ENCODE results near the gene DSCAM. TPM values are rescaled to one million over a fixed set of nuclear protein-coding genes. Genes with fewer than 3 reads are reported as not detected.

DSCAM gene
- total and polyA plus RNA-seq, 4 donors: 0.02 to 0.25 (median 0.09) TPM

DNA sequence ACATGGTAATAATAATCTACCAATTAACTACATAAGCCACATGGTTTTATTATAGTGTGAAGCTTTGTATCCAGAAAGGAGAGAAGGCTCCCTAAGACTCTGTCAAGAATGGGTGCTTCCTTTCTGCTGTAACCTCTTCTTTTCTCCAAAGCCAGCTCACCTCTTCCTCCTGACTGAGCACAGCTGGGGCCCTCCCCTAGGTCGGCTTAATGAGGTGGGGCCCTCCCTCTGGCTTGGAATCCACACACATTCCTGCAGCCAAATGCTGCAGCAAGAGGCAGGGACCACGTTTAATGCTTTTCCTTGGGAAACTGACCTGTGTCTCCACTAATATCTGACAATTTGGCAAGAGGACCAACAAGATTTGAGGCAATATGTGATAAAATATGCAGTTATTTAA is 94.8 kb downstream of the DSCAM start:
- 27 to 57% methylated on average over 2 of the region's 2 CpGs for WGBS, 2 donors
- ATAC-seq (ENCODE audit: insufficient read depth, low FRiP score): no peak
- TF ChIP-seq, protein P1, sequence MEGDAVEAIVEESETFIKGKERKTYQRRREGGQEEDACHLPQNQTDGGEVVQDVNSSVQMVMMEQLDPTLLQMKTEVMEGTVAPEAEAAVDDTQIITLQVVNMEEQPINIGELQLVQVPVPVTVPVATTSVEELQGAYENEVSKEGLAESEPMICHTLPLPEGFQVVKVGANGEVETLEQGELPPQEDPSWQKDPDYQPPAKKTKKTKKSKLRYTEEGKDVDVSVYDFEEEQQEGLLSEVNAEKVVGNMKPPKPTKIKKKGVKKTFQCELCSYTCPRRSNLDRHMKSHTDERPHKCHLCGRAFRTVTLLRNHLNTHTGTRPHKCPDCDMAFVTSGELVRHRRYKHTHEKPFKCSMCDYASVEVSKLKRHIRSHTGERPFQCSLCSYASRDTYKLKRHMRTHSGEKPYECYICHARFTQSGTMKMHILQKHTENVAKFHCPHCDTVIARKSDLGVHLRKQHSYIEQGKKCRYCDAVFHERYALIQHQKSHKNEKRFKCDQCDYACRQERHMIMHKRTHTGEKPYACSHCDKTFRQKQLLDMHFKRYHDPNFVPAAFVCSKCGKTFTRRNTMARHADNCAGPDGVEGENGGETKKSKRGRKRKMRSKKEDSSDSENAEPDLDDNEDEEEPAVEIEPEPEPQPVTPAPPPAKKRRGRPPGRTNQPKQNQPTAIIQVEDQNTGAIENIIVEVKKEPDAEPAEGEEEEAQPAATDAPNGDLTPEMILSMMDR (IDR thresholded peaks at IDR 0.05; ENCODE audit: control extremely low read depth, extremely low read depth): no peak

DNA sequence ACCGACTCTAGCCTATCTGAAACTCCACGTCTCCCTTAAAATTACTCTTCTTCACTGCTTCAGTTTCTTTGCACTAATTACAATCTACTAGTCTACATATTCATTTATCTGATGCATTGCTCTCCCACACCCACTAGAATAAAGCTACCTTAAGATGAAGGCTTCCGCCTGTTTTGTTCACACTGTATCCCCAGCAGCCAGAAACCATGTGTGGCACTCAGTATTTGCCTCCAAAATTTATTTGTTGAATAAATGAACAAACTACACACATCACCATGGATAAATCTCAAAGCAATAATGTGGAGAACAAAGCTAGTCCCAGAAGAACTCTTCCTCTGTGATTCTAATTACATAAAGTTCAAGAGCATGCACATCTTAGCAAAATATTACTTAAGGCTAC is 95.7 kb downstream of the DSCAM start:
- Histone ChIP-seq H3K4me1 (ENCODE audit: control insufficient read depth in 5 of 5, insufficient read depth in 5 of 5, low read length in 5 of 5) (no peaks in the 10 kb centered on the region), H3K27ac (ENCODE audit: low read depth in 1 of 2, low read length in 1 of 2) (no peak overlapping the region), H3K9me3 (ENCODE audit: control insufficient read depth in 4 of 4, insufficient read depth in 3 of 4, low read length in 3 of 4) (no peaks in the 10 kb centered on the region), H3K36me3 (ENCODE audit: control insufficient read depth in 4 of 4, insufficient read depth in 4 of 4, low read length in 4 of 4) (no peaks in the 10 kb centered on the region), H3K4me3 (no peak overlapping the region), H3K27me3 (ENCODE audit: control insufficient read depth in 3 of 3, insufficient read depth in 3 of 3, low read length in 2 of 3) (no peaks in the 10 kb centered on the region), H3K9ac (ENCODE audit: insufficient read depth in 1 of 2, low read length in 2 of 2) (no peak overlapping the region)
- DNase-seq (no peak), ATAC-seq (ENCODE audit: insufficient read depth, low FRiP score) (no peak)
- TF ChIP-seq, protein P1 (IDR thresholded peaks at IDR 0.05; ENCODE audit: control extremely low read depth, extremely low read depth): no peak
- WGBS, 2 donors: 88 to 92% methylated on average over 3 of the region's 3 CpGs

More for the DNA sequence above, 94.8 kb downstream of the DSCAM start:
- H3K9me3 ChIP-seq (ENCODE audit: control insufficient read depth in 4 of 4, insufficient read depth in 3 of 4, low read length in 3 of 4): no peaks in the 10 kb centered on the region
- H3K9ac ChIP-seq (ENCODE audit: insufficient read depth in 1 of 2, low read length in 2 of 2): no peak overlapping the region
- H3K4me1 ChIP-seq (ENCODE audit: control insufficient read depth in 5 of 5, insufficient read depth in 5 of 5, low read length in 5 of 5): no peaks in the 10 kb centered on the region
- no peak overlapping the region for H3K4me3 ChIP-seq
- no peak for DNase-seq
- H3K27ac ChIP-seq (ENCODE audit: low read depth in 1 of 2, low read length in 1 of 2): no peak overlapping the region
- no peaks in the 10 kb centered on the region for H3K27me3 ChIP-seq (ENCODE audit: control insufficient read depth in 3 of 3, insufficient read depth in 3 of 3, low read length in 2 of 3)
- no peaks in the 10 kb centered on the region for H3K36me3 ChIP-seq (ENCODE audit: control insufficient read depth in 4 of 4, insufficient read depth in 4 of 4, low read length in 4 of 4)

DNA sequence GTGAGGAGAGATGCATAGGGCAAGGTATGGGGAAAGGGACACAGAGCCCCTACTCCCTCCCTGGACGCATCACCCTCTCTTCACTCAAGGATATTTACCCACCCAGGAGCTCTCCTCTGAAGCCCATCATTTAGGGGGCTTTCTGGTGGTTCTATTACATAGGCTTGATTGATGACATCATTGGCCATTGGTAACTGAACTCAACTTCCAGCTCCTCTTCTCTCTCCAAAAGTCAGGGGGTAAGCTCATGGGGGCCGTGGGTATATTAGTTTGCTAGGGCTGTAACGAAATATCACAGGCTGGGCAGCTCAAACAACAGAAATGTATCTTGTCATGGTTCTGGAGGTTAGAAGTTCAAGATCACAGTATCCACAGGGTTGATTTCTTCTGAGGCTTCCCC is 110.8 kb downstream of the DSCAM start:
- no peaks in the 10 kb centered on the region for H3K36me3 ChIP-seq (ENCODE audit: control insufficient read depth in 4 of 4, insufficient read depth in 4 of 4, low read length in 4 of 4)

DNA sequence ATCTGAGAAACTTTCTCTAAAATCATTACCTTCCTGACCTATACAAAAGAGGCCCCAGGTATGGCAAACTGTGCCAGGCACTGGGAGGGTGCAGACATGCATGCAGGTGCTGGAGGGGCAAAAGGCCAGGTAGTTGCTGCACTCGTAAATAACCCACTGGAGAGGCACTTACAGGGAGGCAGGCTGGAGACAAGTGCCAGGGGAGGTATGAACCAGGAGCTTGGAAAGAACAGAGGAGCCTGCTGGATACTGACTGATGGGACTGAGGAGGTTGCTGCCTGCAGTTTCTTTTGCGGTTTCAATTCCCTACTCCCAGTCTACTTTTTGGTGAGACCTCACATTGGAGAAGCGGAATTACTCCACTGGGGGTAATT is 113.9 kb downstream of the DSCAM start:
- no peak for DNase-seq
- no peak overlapping the region for H3K9ac ChIP-seq (ENCODE audit: insufficient read depth in 1 of 2, low read length in 2 of 2)

More for the DNA sequence above, 110.8 kb downstream of the DSCAM start:
- H3K4me1 ChIP-seq (ENCODE audit: control insufficient read depth in 5 of 5, insufficient read depth in 5 of 5, low read length in 5 of 5): no peaks in the 10 kb centered on the region
- H3K4me3 ChIP-seq: no peak overlapping the region
- H3K27me3 ChIP-seq (ENCODE audit: control insufficient read depth in 3 of 3, insufficient read depth in 3 of 3, low read length in 2 of 3): no peaks in the 10 kb centered on the region
- H3K9me3 ChIP-seq (ENCODE audit: control insufficient read depth in 4 of 4, insufficient read depth in 3 of 4, low read length in 3 of 4): no peaks in the 10 kb centered on the region
- no peak overlapping the region for H3K27ac ChIP-seq (ENCODE audit: low read depth in 1 of 2, low read length in 1 of 2)
- WGBS, 2 donors: 71 to 73% methylated on average over 3 of the region's 3 CpGs
- DNase-seq (no peak), ATAC-seq (ENCODE audit: insufficient read depth, low FRiP score) (no peak)
- TF ChIP-seq, protein P1 (IDR thresholded peaks at IDR 0.05; ENCODE audit: control extremely low read depth, extremely low read depth): no peak
- H3K9ac ChIP-seq (ENCODE audit: insufficient read depth in 1 of 2, low read length in 2 of 2): no peak overlapping the region

More for the DNA sequence above, 113.9 kb downstream of the DSCAM start:
- no peaks in the 10 kb centered on the region for H3K4me1 ChIP-seq (ENCODE audit: control insufficient read depth in 5 of 5, insufficient read depth in 5 of 5, low read length in 5 of 5)
- H3K27ac ChIP-seq (ENCODE audit: low read depth in 1 of 2, low read length in 1 of 2): no peak overlapping the region
- ATAC-seq (ENCODE audit: insufficient read depth, low FRiP score): no peak
- H3K36me3 ChIP-seq (ENCODE audit: control insufficient read depth in 4 of 4, insufficient read depth in 4 of 4, low read length in 4 of 4): no peaks in the 10 kb centered on the region
- TF ChIP-seq, protein P1 (IDR thresholded peaks at IDR 0.05; ENCODE audit: control extremely low read depth, extremely low read depth): no peak
- no peak overlapping the region for H3K4me3 ChIP-seq
- H3K27me3 ChIP-seq (ENCODE audit: control insufficient read depth in 3 of 3, insufficient read depth in 3 of 3, low read length in 2 of 3): no peaks in the 10 kb centered on the region
- WGBS, 2 donors: 81 to 88% methylated on average over 3 of the region's 3 CpGs
- no peaks in the 10 kb centered on the region for H3K9me3 ChIP-seq (ENCODE audit: control insufficient read depth in 4 of 4, insufficient read depth in 3 of 4, low read length in 3 of 4)

Data from lung (tissue), 12 donors.